Glomerular endothelial cell (primary cell): ENCODE data around the gene RAPH1. TPM values are rescaled to one million over a fixed set of nuclear protein-coding genes. Genes with fewer than 3 reads are reported as not detected.

ENCODE experiments used
- DNase-seq: peaks from one replicate; pipeline ENCODE4 v3.0.0-alpha.2; 2011; ENCODE audit warnings: low read depth, low spot score; ENCODE audit errors: extremely low read depth
- total RNA-seq: library from RNA; depleted of rRNA; stranded (reverse); fragments of >200 nt; gene quantifications from 2 replicates; pipeline ENCODE4 v1.2.3, GENCODE V29; 2015

RAPH1 gene
- total RNA-seq, 1 donor from 2014 or later = 62.1 TPM

- no peak for DNase-seq
Observed at GRCh38 chr2:203366639-203367466, 168.2 kb downstream of the RAPH1 start.

- no peak for DNase-seq
Observed at GRCh38 chr2:203361922-203362321, 173.2 kb downstream of the RAPH1 start.

GRCh38 chr2:203361495-203361894 lies 173.6 kb downstream of the RAPH1 start:
- no peak for DNase-seq

GRCh38 chr2:203360833-203361430 lies 174.2 kb downstream of the RAPH1 start:
- DNase-seq = no peak

DNA sequence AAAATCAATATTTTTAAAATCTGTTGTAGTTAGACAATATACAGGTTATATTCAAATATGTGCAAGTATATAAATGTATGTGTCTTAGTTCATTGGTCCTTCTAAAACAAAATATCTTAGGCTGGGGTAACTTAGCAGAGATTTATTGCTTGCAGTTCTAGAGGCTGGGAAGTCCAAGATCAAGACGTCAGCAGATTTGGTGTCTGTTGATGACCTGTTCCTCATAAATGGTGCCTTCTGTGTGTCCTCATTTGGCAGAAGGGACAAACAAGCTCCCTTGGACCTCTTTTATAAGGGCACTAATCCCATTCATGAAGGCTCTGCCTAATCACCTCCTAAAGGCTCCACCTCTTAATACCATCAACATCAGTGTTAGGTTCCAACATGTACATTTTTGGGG lies 175.7 kb downstream of the RAPH1 start:
- no peak for DNase-seq

GRCh38 chr2:203354966-203355365 lies 180.1 kb downstream of the RAPH1 start:
- DNase-seq = no peak

DNA sequence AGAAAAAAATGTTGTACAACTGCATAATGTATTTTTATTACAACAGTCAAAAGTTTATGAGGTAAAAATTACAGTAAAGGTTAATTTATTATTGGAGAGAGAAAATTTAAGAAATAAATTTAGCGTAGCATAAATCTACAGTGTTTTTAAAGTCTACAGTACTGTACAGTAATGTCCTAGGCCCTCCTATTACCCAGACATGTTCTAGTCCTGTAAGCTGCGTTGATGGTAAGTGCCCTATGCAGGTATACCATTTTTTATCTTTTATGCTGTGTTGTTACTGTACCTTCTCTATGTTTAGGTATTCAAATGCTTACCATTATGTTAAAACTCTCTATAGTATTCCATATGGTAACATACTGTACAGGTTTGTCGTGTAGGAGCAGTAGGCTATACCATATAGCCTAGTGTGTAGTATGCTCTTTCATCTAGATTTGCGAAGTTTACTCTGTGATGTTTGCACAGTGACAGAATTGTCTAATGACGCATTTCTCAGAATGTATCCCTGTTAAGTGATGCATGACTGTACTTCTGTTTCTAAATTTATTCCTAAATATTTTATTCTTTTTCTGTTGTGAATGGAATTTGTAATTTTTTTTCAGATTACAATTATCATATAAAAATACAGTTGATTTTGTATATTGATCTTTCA lies 182.4 kb downstream of the RAPH1 start:
- no peak for DNase-seq

DNA sequence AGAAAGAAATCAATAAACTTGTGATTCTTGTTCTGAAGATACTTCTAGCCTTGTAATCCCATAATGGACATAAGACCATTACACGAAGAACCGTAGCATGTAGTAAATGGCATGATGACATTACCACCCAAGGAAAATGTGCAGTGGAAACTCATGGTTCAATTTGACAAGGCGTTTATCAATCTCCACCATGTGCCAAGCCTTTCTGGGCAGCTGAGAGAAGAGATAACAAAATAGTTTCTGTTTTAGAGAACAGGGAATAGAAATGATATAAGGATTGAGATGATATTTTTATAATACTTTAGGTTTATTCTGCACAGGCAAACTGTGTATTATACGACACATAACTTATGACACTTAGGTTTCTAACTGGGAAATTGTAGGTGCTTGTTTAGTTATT lies 187.7 kb downstream of the RAPH1 start:
- DNase-seq = no peak

DNA sequence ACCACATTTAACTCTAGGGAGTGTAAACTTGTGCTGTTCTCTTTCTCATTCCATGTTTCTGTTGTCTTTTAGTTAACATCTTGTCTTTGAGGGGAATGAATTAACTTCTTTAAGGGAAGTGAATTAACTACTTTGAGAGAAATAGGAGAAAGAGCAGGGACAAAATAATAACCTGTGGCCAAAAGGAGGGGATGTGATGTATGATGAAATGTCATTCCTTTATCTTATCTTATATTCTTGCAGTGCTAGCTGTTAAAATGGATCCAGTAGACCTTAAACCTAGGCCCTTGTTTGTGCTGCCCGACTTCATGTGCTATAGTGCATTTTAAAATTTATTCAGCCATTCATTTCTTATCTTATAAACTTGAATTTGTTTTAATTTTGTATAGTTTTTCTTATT lies 188.5 kb downstream of the RAPH1 start:
- DNase-seq = no peak

- no peak for DNase-seq
Observed at GRCh38 chr2:203344667-203345066, 190.4 kb downstream of the RAPH1 start.

Other genes with a start within 250 kb of the RAPH1 start
- gene ABI2, start 206.9 kb downstream of the RAPH1 start, total RNA-seq = 24.1 and 42.8 TPM in 2 replicates
- 0.05 and 0.12 TPM in 2 replicates for gene CD28, start 171.3 kb upstream of the RAPH1 start, total RNA-seq